GM23338 (cell line): ENCODE data around the gene SFXN5.

Source experiments
- CREB1 ChIP-seq: fragments of 250-450 bp; sonication (Bioruptor Pico); IDR thresholded peaks from 2 replicates; pipeline ENCODE4 v1.5.0; 2020; ENCODE audit warnings: low read depth, mild to moderate bottlenecking, moderate library complexity
- CTCF ChIP-seq, 2 experiments: fragments of 200-600 bp in 1 of 2; sonication (generic) in 1 of 2; conservative IDR thresholded peaks; 2 replicates each; pipeline versions ENCODE4 v1.5.1 to v1.6.1; 2016 to 2017; ENCODE audit warnings: antibody characterized with exemption in 2 of 2, low read depth in 2 of 2, mild to moderate bottlenecking in 2 of 2, moderate library complexity in 1 of 2
- ETS1 ChIP-seq: IDR thresholded peaks from 2 replicates; pipeline ENCODE4 v1.6.1; 2016; ENCODE audit warnings: antibody characterized with exemption
- EZH2 ChIP-seq: fragments of 200-600 bp; sonication (generic); IDR thresholded peaks from one replicate; pipeline ENCODE4 v1.8.0; 2017; ENCODE audit warnings: antibody characterized with exemption, mild to moderate bottlenecking, low read depth; ENCODE audit not compliant: unreplicated experiment
- EZH2phosphoT487 ChIP-seq: fragments of 200-600 bp; sonication (generic); IDR thresholded peaks from one replicate; pipeline ENCODE4 v1.8.1; 2018; ENCODE audit warnings: antibody characterized with exemption; ENCODE audit not compliant: unreplicated experiment
- JUNB ChIP-seq: IDR thresholded peaks from one replicate; pipeline ENCODE4 v1.6.1; 2016; ENCODE audit warnings: antibody characterized with exemption; ENCODE audit not compliant: unreplicated experiment
- NANOG ChIP-seq: IDR thresholded peaks from 2 replicates; pipeline ENCODE4 v1.6.1; 2016; ENCODE audit warnings: antibody characterized with exemption, borderline replicate concordance
- POLR2AphosphoS5 ChIP-seq: IDR thresholded peaks from 2 replicates; pipeline ENCODE4 v1.6.1; 2016; ENCODE audit warnings: antibody characterized with exemption, low read depth
- REST ChIP-seq: IDR thresholded peaks from one replicate; pipeline ENCODE4 v1.6.1; 2018; ENCODE audit warnings: antibody characterized with exemption; ENCODE audit not compliant: unreplicated experiment
- STAT1 ChIP-seq: IDR thresholded peaks from one replicate; pipeline ENCODE4 v1.6.1; 2016; ENCODE audit warnings: antibody characterized with exemption; ENCODE audit not compliant: unreplicated experiment
- ZNF114 ChIP-seq: fragments of 250-450 bp; sonication (Bioruptor Pico); IDR thresholded peaks from 2 replicates; pipeline ENCODE4 v1.5.0; 2020; ENCODE audit warnings: mild to moderate bottlenecking, moderate library complexity
- ZNF331 ChIP-seq: fragments of 250-450 bp; sonication (Bioruptor Pico); IDR thresholded peaks from 2 replicates; pipeline ENCODE4 v1.5.0; 2020; ENCODE audit warnings: low read depth, mild to moderate bottlenecking, moderate library complexity
- ZNF462 ChIP-seq: fragments of 250-450 bp; sonication (Bioruptor Pico); IDR thresholded peaks from 2 replicates; pipeline ENCODE4 v1.5.0; 2020; ENCODE audit warnings: mild to moderate bottlenecking, moderate library complexity

GRCh38 chr2:72952110-72952823 is 119.2 kb downstream of the SFXN5 start:
- TF ChIP-seq CTCF (conservative IDR thresholded peaks at IDR 0.05; ENCODE audit: low read depth in 2 of 2) (peak; percentile 42 to 65), REST (no peak), POLR2AphosphoS5 (no peak), EZH2 (no peak), JUNB (no peak), CREB1 (CRISPR knock-in tag) (no peak), ETS1 (no peak), EZH2phosphoT487 (no peak), STAT1 (no peak), ZNF462 (no peak), NANOG (no peak), ZNF114 (no peak), ZNF331 (no peak)
